HCT116 (cell line): ENCODE data around the gene APOA1. TPM values are rescaled to one million over a fixed set of nuclear protein-coding genes. Genes with fewer than 3 reads are reported as not detected.

ENCODE experiments used
- ATAC-seq: fragments of 200-7000 bp; cut with Tn5 transposase; 2 replicates; pipeline ENCODE4 v1.9.1; 2020; ENCODE audit warnings: mild to moderate bottlenecking, moderate library complexity
- BruUV-seq: library from RNA; stranded (reverse); fragments of 400-500 nt; replicated peaks from 2 replicates; lab custom pipeline; 2021; lab: Mats Ljungman, UMichigan
- CTCF ChIA-PET: fragments of 300-600 bp; sonication (Branson Sonifier 250); formaldehyde crosslinking; loops from one replicate; lab custom pipeline; 2021; ENCODE audit warnings: antibody characterized with exemption; lab: Charles Lee
- POLR2A ChIA-PET: fragments of 300-600, 350-600 bp; sonication (Branson Sonifier 250); formaldehyde crosslinking; loops from one replicate; lab custom pipeline; 2021; ENCODE audit warnings: antibody characterized with exemption; lab: Charles Lee
- RAD21 ChIA-PET, 2 experiments: fragments of 300-600 bp; sonication (Branson Sonifier 250); formaldehyde crosslinking; loops; one replicate each; lab custom pipeline; 2023; ENCODE audit warnings: low total read pairs in 2 of 2; ENCODE audit not compliant: uncharacterized antibody in 2 of 2, unreplicated experiment in 2 of 2, low non-redundant PET in 1 of 2; lab: Charles Lee
- DNase-seq: peaks from one replicate; pipeline ENCODE4 v3.0.0-alpha.2; 2010; ENCODE audit warnings: low read depth, low spot score
- H2AFZ ChIP-seq: fragments of 200-600 bp; shearing (Covaris generic), sonication (generic); 2 replicates; pipeline ENCODE4 v1.6.1; 2017; ENCODE audit warnings: low read depth, mixed run types, mixed read lengths, antibody characterized with exemption, low read length; ENCODE audit not compliant: poor library complexity, severe bottlenecking
- H3K27ac ChIP-seq: 2 replicates; pipeline ENCODE4 v1.5.1; 2012; ENCODE audit warnings: low read depth, low read length
- H3K27me3 ChIP-seq: fragments of 200-600 bp; sonication (generic); 2 replicates; pipeline ENCODE4 v1.6.1; 2016; ENCODE audit warnings: mixed run types, low read length, mixed read lengths; ENCODE audit not compliant: insufficient read depth
- H3K36me3 ChIP-seq, 2 experiments: fragments of 200-500 bp in 1 of 2; fragments of 200-600 bp in 1 of 2; sonication (Bioruptor generic) in 1 of 2; sonication (generic) in 1 of 2; 2 replicates each; pipeline versions ENCODE4 v1.5.1 to v1.6.1; 2014 to 2016; ENCODE audit warnings: low read length in 2 of 2, inconsistent platforms in 1 of 2, mixed read lengths in 1 of 2, mixed run types in 1 of 2; ENCODE audit not compliant: insufficient read depth in 2 of 2, control insufficient read depth in 1 of 2
- H3K4me1 ChIP-seq, 2 experiments: fragments of 200-600 bp in 1 of 2; sonication (generic) in 1 of 2; 2 replicates each; pipeline versions ENCODE4 v1.5.1 to v1.6.1; 2012 to 2017; ENCODE audit warnings: low read length in 2 of 2, inconsistent platforms in 1 of 2, mild to moderate bottlenecking in 1 of 2, mixed read lengths in 1 of 2, mixed run types in 1 of 2, moderate library complexity in 1 of 2; ENCODE audit not compliant: insufficient read depth in 2 of 2, control insufficient read depth in 1 of 2
- H3K4me2 ChIP-seq: fragments of 200-600 bp; sonication (generic); 2 replicates; pipeline ENCODE4 v1.6.1; 2017; ENCODE audit warnings: mixed run types, low read length, mixed read lengths
- H3K4me3 ChIP-seq, 2 experiments: fragments of 200-600 bp in 1 of 2; sonication (generic) in 1 of 2; replicated peaks in 1 of 2; 2 replicates each; pipeline ENCODE4 v1.5.1; 2011 to 2016; ENCODE audit warnings: low read length in 2 of 2, control low read depth in 1 of 2, low read depth in 1 of 2, mild to moderate bottlenecking in 1 of 2, mixed read lengths in 1 of 2, mixed run types in 1 of 2
- H3K79me2 ChIP-seq: fragments of 200-600 bp; sonication (generic); 2 replicates; pipeline ENCODE4 v1.6.1; 2017; ENCODE audit warnings: mild to moderate bottlenecking, mixed run types, low read length, moderate library complexity, mixed read lengths; ENCODE audit not compliant: insufficient read depth
- H3K9ac ChIP-seq: fragments of 200-600 bp; sonication (generic); 2 replicates; pipeline ENCODE4 v1.6.1; 2016; ENCODE audit warnings: low read length, mixed read lengths
- H3K9me2 ChIP-seq: fragments of 200-600 bp; sonication (generic), shearing (Covaris generic); 2 replicates; pipeline ENCODE4 v1.6.1; 2017; ENCODE audit warnings: mixed run types, mild to moderate bottlenecking, moderate library complexity; ENCODE audit not compliant: insufficient read depth
- H3K9me3 ChIP-seq, 2 experiments: fragments of 200-500 bp in 1 of 2; fragments of 200-600 bp in 1 of 2; sonication (Bioruptor generic) in 1 of 2; sonication (generic) in 1 of 2; 2 replicates each; pipeline ENCODE4 v1.6.1; 2014 to 2017; ENCODE audit warnings: low read length in 2 of 2, mixed read lengths in 2 of 2, inconsistent platforms in 1 of 2, low read depth in 1 of 2, mild to moderate bottlenecking in 1 of 2, mixed run types in 1 of 2, moderate library complexity in 1 of 2; ENCODE audit not compliant: control insufficient read depth in 1 of 2, insufficient read depth in 1 of 2
- H4K20me1 ChIP-seq: fragments of 200-600 bp; sonication (generic), shearing (Covaris generic); 2 replicates; pipeline ENCODE4 v1.6.1; 2017; ENCODE audit warnings: mixed run types, mild to moderate bottlenecking, moderate library complexity; ENCODE audit not compliant: insufficient read depth
- ATF3 ChIP-seq: IDR thresholded peaks from 2 replicates; pipeline ENCODE4 v1.6.1; 2012
- CBX3 ChIP-seq: IDR thresholded peaks from 2 replicates; pipeline ENCODE4 v1.6.1; 2012; ENCODE audit warnings: low read depth
- EZH2phosphoT487 ChIP-seq: fragments of 200-600 bp; IDR thresholded peaks from 2 replicates; pipeline ENCODE4 v1.6.1; 2018; ENCODE audit warnings: antibody characterized with exemption, borderline replicate concordance
- JUND ChIP-seq: IDR thresholded peaks from 2 replicates; pipeline ENCODE4 v1.6.1; 2012
- MAX ChIP-seq: IDR thresholded peaks from 2 replicates; pipeline ENCODE4 v1.6.1; 2012
- POLR2A ChIP-seq: IDR thresholded peaks from 2 replicates; pipeline ENCODE4 v1.7.0; 2011; ENCODE audit warnings: borderline replicate concordance; ENCODE audit not compliant: insufficient read depth, insufficient read length; ENCODE audit errors: extremely low read depth
- RAD21 ChIP-seq: IDR thresholded peaks from 2 replicates; pipeline ENCODE4 v1.6.1; 2012; ENCODE audit warnings: low read depth, mild to moderate bottlenecking
- REST ChIP-seq: IDR thresholded peaks from 2 replicates; pipeline ENCODE4 v1.6.1; 2012; ENCODE audit warnings: low read depth
- SRF ChIP-seq: IDR thresholded peaks from 2 replicates; pipeline ENCODE4 v1.6.1; 2012; ENCODE audit warnings: low read depth
- TCF7L2 ChIP-seq: IDR thresholded peaks from 2 replicates; pipeline ENCODE4 v1.7.0; 2011; ENCODE audit warnings: borderline replicate concordance, inconsistent platforms; ENCODE audit not compliant: insufficient read depth, insufficient read length; ENCODE audit errors: extremely low read depth
- YY1 ChIP-seq: IDR thresholded peaks from 2 replicates; pipeline ENCODE4 v1.6.1; 2011; ENCODE audit warnings: low read length, low read depth, moderate library complexity, mild to moderate bottlenecking; ENCODE audit not compliant: insufficient replicate concordance; ENCODE audit errors: extremely low read depth
- ZBTB33 ChIP-seq: IDR thresholded peaks from 2 replicates; pipeline ENCODE4 v1.6.1; 2011; ENCODE audit warnings: mild to moderate bottlenecking, low read length, moderate library complexity; ENCODE audit not compliant: insufficient replicate concordance; ENCODE audit errors: extremely low read depth
- ZFX ChIP-seq: fragments of 450-650 bp; IDR thresholded peaks from 2 replicates; pipeline ENCODE4 v1.6.1; 2017
- intact Hi-C: fragments of 100-400 bp; cut with micrococcal nuclease; formaldehyde crosslinking; loops from 2 replicates; pipeline ENCODE4 v1.10.0; 2022
- total RNA-seq: library from RNA; stranded (reverse); gene quantifications from one replicate; pipeline ENCODE4 v1.2.1, GENCODE V29; 2021; ENCODE audit not compliant: unreplicated experiment

APOA1 gene
- total RNA-seq, 1 experiment from 2014 or later = 2.0 TPM

GRCh38 chr11:116831790-116832349 lies 5.6 kb downstream of the APOA1 start:
- Histone ChIP-seq H3K79me2 (no peaks in the 10 kb centered on the region), H3K4me2 (no peak overlapping the region), H3K9me3 (no peaks in the 10 kb centered on the region), H3K4me1 (peaks cover 8 to 15% of the 10 kb centered on the region in 2 experiments), H3K27ac (no peak overlapping the region), H3K36me3 (no peaks in the 10 kb centered on the region), H4K20me1 (no peaks in the 10 kb centered on the region), H3K27me3 (no peaks in the 10 kb centered on the region), H3K4me3 (no peak overlapping the region), H2AFZ (no peak overlapping the region), H3K9ac (no peak overlapping the region), H3K9me2 (no peaks in the 10 kb centered on the region)
- DNase-seq = no peak
- ChIA-PET POLR2A (no interaction called here), CTCF (interaction anchor here (0.7 kb wide), 1 partner anchor 10 kb away, joined by 3 read pairs; no protein-coding TSS in a partner anchor), RAD21 (no interaction called here)
- no peak for ATAC-seq
- no TSS peak for BruUV-seq
- TF ChIP-seq TCF7L2 = no peak
- intact Hi-C loops = no loop called here

- BruUV-seq = no TSS peak
- no peaks in the 10 kb centered on the region for H4K20me1 ChIP-seq
- no peak overlapping the region for H2AFZ ChIP-seq
- no peaks in the 10 kb centered on the region for H3K9me2 ChIP-seq
- intact Hi-C loops = no loop called here
- ChIA-PET CTCF (interaction anchor here (0.7 kb wide), 1 partner anchor 50 kb away, joined by 3 read pairs; no protein-coding TSS in a partner anchor), RAD21 (no interaction called here), POLR2A (no interaction called here)
- H3K27me3 ChIP-seq = no peaks in the 10 kb centered on the region
- no peaks in the 10 kb centered on the region for H3K36me3 ChIP-seq
- ATAC-seq = no peak
- no peak overlapping the region for H3K27ac ChIP-seq
- H3K9ac ChIP-seq = no peak overlapping the region
- no peak for DNase-seq
- peaks cover under 1 to 2% of the 10 kb centered on the region in 2 experiments for H3K4me1 ChIP-seq
- no peak overlapping the region for H3K4me2 ChIP-seq
- H3K9me3 ChIP-seq = no peaks in the 10 kb centered on the region
- H3K4me3 ChIP-seq = no peak overlapping the region
- no peaks in the 10 kb centered on the region for H3K79me2 ChIP-seq
- TF ChIP-seq ATF3 (no peak), REST (no peak), JUND (no peak), ZBTB33 (no peak), RAD21 (no peak), SRF (no peak), TCF7L2 (no peak), EZH2phosphoT487 (no peak), YY1 (no peak), CBX3 (no peak), ZFX (no peak), MAX (no peak), POLR2A (no peak)
Measured at GRCh38 chr11:116830184-116830912, 7.1 kb downstream of the APOA1 start.
